IMR-90 (cell line): Measurements from ENCODE around the gene SPAG9. TPM values are rescaled to one million over a fixed set of nuclear protein-coding genes. Genes with fewer than 3 reads are reported as not detected.
"Not testable (repeated sequence)": the region's sequence is repeated elsewhere in the genome, so short reads cannot be mapped to it uniquely, and the experiment has no call there.

Experiments used
- ATAC-seq: fragments of 200-7000 bp; cut with Tn5 transposase; 2 replicates; pipeline ENCODE4 v1.9.1; 2020; ENCODE audit warnings: low read depth, mild to moderate bottlenecking, moderate library complexity
- BruUV-seq: library from RNA; stranded (reverse); fragments of 400-500 nt; replicated peaks from 2 replicates; lab custom pipeline; 2021; lab: Mats Ljungman, UMichigan
- CTCF ChIA-PET: fragments of 300-600 bp; formaldehyde crosslinking; extraction: SDS; loops from one replicate; lab custom pipeline; 2021; ENCODE audit warnings: antibody characterized with exemption; lab: Yijun Ruan, JAX
- POLR2A ChIA-PET: fragments of 300-600 bp; sonication (Branson Sonifier 250); formaldehyde crosslinking; loops from one replicate; lab custom pipeline; 2022; ENCODE audit warnings: antibody characterized with exemption; ENCODE audit not compliant: unreplicated experiment; lab: Charles Lee
- DNase-seq: peaks from one replicate; pipeline ENCODE4 v3.0.0; 2013
- H2AFZ ChIP-seq: replicated peaks from 2 replicates; pipeline ENCODE3; 2013; ENCODE audit warnings: low read length, mild to moderate bottlenecking; ENCODE audit not compliant: poor library complexity
- H2AK5ac ChIP-seq: 2 replicates; pipeline ENCODE4 v1.6.1; 2013; ENCODE audit warnings: low read depth, low read length, inconsistent platforms
- H2AK9ac ChIP-seq: replicated peaks from 2 replicates; pipeline ENCODE3; 2013; ENCODE audit warnings: mild to moderate bottlenecking, low read depth, low read length, moderate library complexity; ENCODE audit not compliant: poor library complexity
- H2BK120ac ChIP-seq: 2 replicates; pipeline ENCODE4 v1.6.1; 2013; ENCODE audit warnings: low read depth, low read length, inconsistent platforms
- H2BK15ac ChIP-seq: 3 replicates; pipeline ENCODE4 v1.6.1; 2013; ENCODE audit warnings: low read depth, low read length, inconsistent platforms
- H2BK20ac ChIP-seq: 2 replicates; pipeline ENCODE4 v1.6.1; 2013; ENCODE audit warnings: low read depth, mild to moderate bottlenecking, inconsistent platforms, low read length, moderate library complexity
- H2BK5ac ChIP-seq: 2 replicates; pipeline ENCODE4 v1.6.1; 2013; ENCODE audit warnings: mild to moderate bottlenecking, low read depth, low read length, inconsistent platforms; ENCODE audit not compliant: poor library complexity, severe bottlenecking
- H3K14ac ChIP-seq: replicated peaks from 2 replicates; pipeline ENCODE4 v1.6.1; 2013; ENCODE audit warnings: low read depth, low read length, inconsistent platforms
- H3K18ac ChIP-seq: 2 replicates; pipeline ENCODE4 v1.6.1; 2013; ENCODE audit warnings: low read depth, low read length, control low read depth
- H3K23ac ChIP-seq: 2 replicates; pipeline ENCODE4 v1.6.1; 2013; ENCODE audit warnings: low read depth, low read length, inconsistent platforms
- H3K27ac ChIP-seq: 2 replicates; pipeline ENCODE4 v1.5.1; 2013; ENCODE audit warnings: mild to moderate bottlenecking, control low read depth, low read length; ENCODE audit not compliant: insufficient read depth
- H3K27me3 ChIP-seq: 2 replicates; pipeline ENCODE4 v1.6.1; 2013; ENCODE audit warnings: low read length; ENCODE audit not compliant: control insufficient read depth, insufficient read depth
- H3K36me3 ChIP-seq: 2 replicates; pipeline ENCODE4 v1.6.1; 2013; ENCODE audit warnings: low read length, mixed read lengths; ENCODE audit not compliant: control insufficient read depth, insufficient read depth
- H3K4ac ChIP-seq: 2 replicates; pipeline ENCODE4 v1.6.1; 2013; ENCODE audit warnings: low read depth, low read length, inconsistent platforms
- H3K4me1 ChIP-seq: 2 replicates; pipeline ENCODE4 v1.6.1; 2013; ENCODE audit warnings: low read length, mixed read lengths; ENCODE audit not compliant: control insufficient read depth, insufficient read depth
- H3K4me2 ChIP-seq: 2 replicates; pipeline ENCODE4 v1.6.1; 2013; ENCODE audit warnings: low read depth, mild to moderate bottlenecking, control low read depth, low read length, moderate library complexity
- H3K4me3 ChIP-seq: 2 replicates; pipeline ENCODE4 v1.5.1; 2013; ENCODE audit warnings: low read depth, mild to moderate bottlenecking, control low read depth, low read length, moderate library complexity; ENCODE audit not compliant: insufficient read depth
- H3K56ac ChIP-seq: 2 replicates; pipeline ENCODE4 v1.6.1; 2013; ENCODE audit warnings: low read length, inconsistent platforms; ENCODE audit not compliant: insufficient read depth; ENCODE audit errors: extremely low read depth
- H3K79me1 ChIP-seq, 2 experiments: 2 replicates each; pipeline ENCODE4 v1.6.1; 2013; ENCODE audit warnings: low read length in 2 of 2, inconsistent platforms in 1 of 2, low read depth in 1 of 2
- H3K9ac ChIP-seq: 2 replicates; pipeline ENCODE4 v1.6.1; 2013; ENCODE audit warnings: low read depth, low read length, control low read depth
- H3K9me1 ChIP-seq: 2 replicates; pipeline ENCODE4 v1.6.1; 2013; ENCODE audit warnings: low read length, inconsistent platforms; ENCODE audit not compliant: insufficient read depth
- H3K9me3 ChIP-seq: 2 replicates; pipeline ENCODE4 v1.6.1; 2013; ENCODE audit warnings: low read length; ENCODE audit not compliant: control insufficient read depth, insufficient read depth
- H4K20me1 ChIP-seq: 2 replicates; pipeline ENCODE4 v1.6.1; 2013; ENCODE audit warnings: low read length, inconsistent platforms; ENCODE audit not compliant: insufficient read depth
- H4K5ac ChIP-seq: 2 replicates; pipeline ENCODE4 v1.6.1; 2013; ENCODE audit warnings: mild to moderate bottlenecking, low read depth, low read length, control low read depth
- H4K8ac ChIP-seq, 2 experiments: 2 replicates each; pipeline ENCODE4 v1.6.1; 2013; ENCODE audit warnings: low read depth in 2 of 2, low read length in 2 of 2, control low read depth in 1 of 2, inconsistent platforms in 1 of 2
- H4K91ac ChIP-seq: 2 replicates; pipeline ENCODE4 v1.6.1; 2013; ENCODE audit warnings: low read depth, low read length, inconsistent platforms; ENCODE audit not compliant: insufficient read depth
- WGBS, 2 experiments: methylation state at CpG; one replicate each; pipeline versions ENCODE4 v1.1.5 to v1.1.7; 2013; ENCODE audit warnings: missing lambda C conversion rate in 2 of 2; ENCODE audit not compliant: insufficient read length in 1 of 2; ENCODE audit errors: extremely low coverage in 2 of 2; 5-methylcytosine and 5-hydroxymethylcytosine counted together
- dilution Hi-C: fragments of 300-500 bp; cut with HindIII; formaldehyde crosslinking; loops from one replicate; pipeline ENCODE4 v1.14.3; 2018; ENCODE audit warnings: low sequenced_read_pairs; ENCODE audit not compliant: unreplicated experiment
- in situ Hi-C: fragments of 300-500 bp; cut with MboI; formaldehyde crosslinking; loops from 3 replicates; pipeline ENCODE4 v1.14.3; 2019; ENCODE audit warnings: low sequenced_read_pairs, inconsistent platforms, mixed read lengths
- intact Hi-C: fragments of 100-400 bp; cut with micrococcal nuclease; formaldehyde crosslinking; loops from 2 replicates; pipeline ENCODE4 v1.10.0; 2022
- polyA plus RNA-seq, 3 experiments: library from polyadenylated mRNA; depleted of rRNA; stranded (reverse); fragments of >200 nt; gene quantifications; 2 replicates each; pipeline ENCODE4 v1.2.3, GENCODE V29; 2012; ENCODE audit warnings: low replicate concordance in 1 of 3
- total RNA-seq: library from RNA; depleted of rRNA; stranded (reverse); fragments of >200 nt; gene quantifications from 2 replicates; pipeline ENCODE4 v1.2.3, GENCODE V29; 2012

The SPAG9 gene
- total and polyA plus RNA-seq, 2 of the 4 experiments (the other 2 are of a cell fraction) = 26.7 to 75.5 TPM

DNA sequence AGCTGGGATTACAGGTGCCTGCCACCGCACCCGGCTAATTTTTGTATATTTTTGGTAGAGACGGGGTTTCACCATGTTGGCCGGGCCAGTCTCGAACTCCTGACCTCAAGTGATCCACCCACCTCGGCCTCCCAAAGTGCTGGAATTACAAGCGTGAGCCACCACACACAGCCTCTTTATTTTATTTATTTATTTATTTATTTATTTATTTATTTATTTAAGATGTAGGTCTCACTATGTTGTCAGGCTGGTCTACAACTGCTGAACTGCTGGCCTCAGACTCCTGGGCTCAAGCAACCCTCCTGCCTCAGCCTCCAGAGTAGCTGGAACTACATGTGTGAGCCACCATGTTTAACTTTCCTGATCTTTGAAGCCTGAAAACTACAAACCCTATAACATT lies 37.3 kb downstream of the SPAG9 start:
- H3K14ac ChIP-seq, H2AFZ ChIP-seq, H3K4ac ChIP-seq, H3K4me2 ChIP-seq, CTCF ChIA-PET, H3K9me1 ChIP-seq, H2AK9ac ChIP-seq, H3K27ac ChIP-seq, intact Hi-C loops, H3K36me3 ChIP-seq, H4K20me1 ChIP-seq, H4K91ac ChIP-seq, POLR2A ChIA-PET, H2BK120ac ChIP-seq, H2BK20ac ChIP-seq, ATAC-seq, H3K23ac ChIP-seq, H2BK15ac ChIP-seq, H3K9me3 ChIP-seq, H3K4me3 ChIP-seq, BruUV-seq, H3K18ac ChIP-seq, H4K5ac ChIP-seq, H4K8ac ChIP-seq, H3K27me3 ChIP-seq, H3K9ac ChIP-seq, H3K56ac ChIP-seq, in situ Hi-C loops, dilution Hi-C loops, DNase-seq: not testable (repeated sequence)
- Histone ChIP-seq H3K79me1 (peaks cover 33 to 70% of the 10 kb centered on the region in 2 experiments), H2BK5ac (peak overlapping the region; percentile 55), H3K4me1 (peaks cover 11% of the 10 kb centered on the region), H2AK5ac (0 out of 2 replicates have a peak overlapping the region, but pooled peaks have one; percentile 4)
- no CpG with 5 or more reads among the region's 7 CpGs for WGBS, 2 experiments
